GM19452 (cell line): ENCODE results near the gene APPBP2.
"Not testable (repeated sequence)": the region's sequence is repeated elsewhere in the genome, so short reads cannot be mapped to it uniquely, and the experiment has no call there.

Experiments used
- ATAC-seq: cut with Tn5 transposase; IDR thresholded peaks from one replicate; pipeline ENCODE4 v1.9.1; 2021; ENCODE audit not compliant: unreplicated experiment

Gene APPBP2

GRCh38 chr17:60501589-60501988 is 24.5 kb downstream of the APPBP2 start:
- ATAC-seq = no peak

DNA sequence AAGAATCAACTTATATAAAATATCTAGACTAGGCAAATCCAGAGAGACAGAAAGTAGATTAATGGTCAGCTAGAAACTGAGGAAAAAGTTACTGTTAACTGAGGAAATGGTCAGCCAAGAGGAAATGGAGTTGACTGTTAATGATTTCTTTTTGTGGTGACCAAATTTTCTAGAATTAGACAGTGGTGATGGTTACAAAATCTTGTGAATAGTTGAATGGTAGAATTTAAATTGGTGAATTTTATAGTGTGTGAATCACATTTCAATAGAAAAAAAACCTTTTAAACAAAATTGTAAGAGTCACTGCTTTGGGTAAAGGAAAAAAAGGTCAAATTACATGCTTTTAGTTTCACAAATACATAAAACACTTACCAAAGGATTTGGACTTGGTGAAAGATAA is 30.0 kb downstream of the APPBP2 start:
- no peak for ATAC-seq

- no peak for ATAC-seq
These were observed 30.8 kb downstream of the APPBP2 start for GRCh38 chr17:60495260-60495659.

GRCh38 chr17:60493847-60494321 is 32.2 kb downstream of the APPBP2 start:
- ATAC-seq = no peak

- ATAC-seq = no peak
These were observed 34.3 kb downstream of the APPBP2 start for GRCh38 chr17:60491771-60492170.

DNA sequence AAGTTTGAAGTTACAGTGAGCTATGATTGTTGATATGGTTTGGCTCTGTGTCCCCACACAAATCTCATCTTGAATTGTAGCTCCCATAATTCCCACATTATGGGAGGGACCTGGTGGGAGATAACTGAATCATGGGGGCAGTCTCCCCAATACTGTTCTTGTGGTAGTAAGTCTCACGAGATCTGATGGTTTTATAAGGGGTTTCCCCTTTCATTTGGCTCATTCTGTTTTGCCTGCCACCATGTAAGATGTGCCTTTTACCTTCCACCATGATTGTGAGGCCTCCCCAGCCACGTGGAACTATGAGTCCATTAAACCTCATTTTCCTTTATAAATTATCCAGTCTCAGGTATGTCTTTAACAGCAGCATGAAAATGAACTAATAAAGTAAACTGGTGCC is 35.4 kb downstream of the APPBP2 start:
- not testable (repeated sequence) for ATAC-seq

DNA sequence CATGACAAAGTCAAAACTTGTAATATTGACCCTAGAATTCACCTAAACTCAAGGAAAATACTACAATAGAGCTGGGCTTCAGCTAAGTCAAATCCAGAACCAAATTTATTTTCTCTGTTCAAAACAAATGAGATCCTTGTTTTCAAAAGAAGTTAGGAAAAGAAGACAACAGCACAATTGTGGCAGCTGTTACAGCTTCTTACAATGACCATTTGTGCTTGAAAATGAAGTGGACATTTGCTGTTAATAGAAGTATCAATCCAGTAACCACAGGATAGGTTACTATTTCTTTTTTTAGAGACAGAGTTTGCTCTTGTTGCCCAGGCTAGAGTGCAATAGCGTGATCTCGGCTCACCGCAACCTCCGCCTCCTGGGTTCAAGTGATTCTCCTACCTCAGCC is 44.4 kb downstream of the APPBP2 start:
- ATAC-seq = no peak

- no peak for ATAC-seq
These were observed 52.3 kb downstream of the APPBP2 start for GRCh38 chr17:60473788-60474187.

DNA sequence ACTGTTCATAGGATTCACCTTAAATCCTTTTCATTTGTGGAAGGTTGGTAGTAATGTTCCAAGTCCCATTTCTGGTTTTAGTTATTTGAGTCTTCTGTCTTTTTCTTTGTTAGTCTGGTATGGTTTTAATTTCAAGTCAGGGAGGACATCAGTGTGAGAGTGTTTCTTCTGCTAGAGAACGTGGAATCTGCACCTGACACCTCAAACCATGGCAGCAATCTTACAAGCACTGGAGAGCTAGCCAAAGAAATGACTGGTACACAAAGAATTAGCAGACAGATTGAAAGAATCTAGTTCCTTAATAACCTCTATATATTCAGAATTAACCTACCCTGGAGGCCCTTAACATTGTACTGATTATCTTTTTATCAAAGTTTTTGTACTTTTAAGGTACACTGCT is 53.6 kb downstream of the APPBP2 start:
- ATAC-seq = no peak

DNA sequence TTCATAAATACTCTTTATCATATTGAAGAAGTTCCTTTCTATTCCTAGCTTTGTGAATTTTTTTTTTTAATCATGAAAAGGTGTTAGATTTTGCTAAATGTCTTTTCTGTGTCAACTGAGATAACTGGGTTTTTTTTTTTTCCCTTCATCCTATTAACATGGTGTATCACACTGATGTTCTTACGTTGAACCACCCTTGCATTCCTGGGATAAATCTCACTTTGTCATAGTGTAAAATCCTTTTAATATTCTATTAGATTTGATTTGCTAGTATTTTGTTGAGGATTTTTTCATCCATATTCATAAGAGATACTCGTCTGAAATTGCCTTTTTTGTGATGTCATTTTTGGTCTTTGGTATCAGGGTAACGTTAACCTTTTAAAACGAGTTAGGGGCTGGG is 54.6 kb downstream of the APPBP2 start:
- ATAC-seq = no peak

GRCh38 chr17:60468371-60468770 is 57.7 kb downstream of the APPBP2 start:
- ATAC-seq = no peak

GRCh38 chr17:60464343-60464742 is 61.7 kb downstream of the APPBP2 start:
- ATAC-seq = no peak

GRCh38 chr17:60463157-60463835 is 62.7 kb downstream of the APPBP2 start:
- ATAC-seq = no peak

GRCh38 chr17:60461584-60461983 is 64.5 kb downstream of the APPBP2 start:
- no peak for ATAC-seq

GRCh38 chr17:60457148-60457547 is 68.9 kb downstream of the APPBP2 start:
- no peak for ATAC-seq

DNA sequence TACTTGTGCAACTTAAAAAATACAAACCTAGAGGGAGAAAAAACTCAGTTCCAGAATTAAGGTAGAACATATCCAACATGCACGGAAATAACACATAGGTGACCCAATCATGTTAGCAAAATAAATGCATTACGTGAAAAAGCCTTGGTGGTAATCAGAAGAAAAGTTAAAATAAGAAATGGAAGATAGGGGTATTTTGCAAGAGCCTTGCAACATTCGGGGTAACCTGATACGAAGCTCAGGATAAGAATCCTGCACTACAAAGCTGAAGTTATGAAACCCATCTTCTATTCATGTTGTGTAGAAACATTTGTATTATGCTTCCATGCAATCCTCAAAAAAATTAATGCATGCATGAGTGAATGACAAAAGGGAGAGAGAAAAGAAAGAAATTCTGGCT is 70.7 kb downstream of the APPBP2 start:
- ATAC-seq = no peak

DNA sequence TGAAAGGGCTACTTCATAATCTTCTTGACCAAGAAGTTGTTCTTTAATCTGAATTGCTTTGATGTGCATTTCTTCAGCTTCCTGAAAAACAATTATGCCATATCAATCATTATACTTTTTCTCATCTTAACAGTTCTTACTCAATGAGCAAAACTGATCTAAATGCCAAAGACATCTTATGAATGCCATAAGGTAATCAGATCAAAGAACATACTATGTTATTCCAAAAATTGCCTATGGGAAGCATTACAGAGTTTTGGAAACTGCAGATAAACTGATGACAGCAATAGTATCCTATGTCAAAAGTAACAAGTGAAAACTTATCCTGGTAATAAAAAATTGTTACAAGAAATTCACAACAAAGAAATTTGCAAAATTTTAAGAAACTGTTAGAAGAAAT is 74.1 kb downstream of the APPBP2 start:
- ATAC-seq = no peak

DNA sequence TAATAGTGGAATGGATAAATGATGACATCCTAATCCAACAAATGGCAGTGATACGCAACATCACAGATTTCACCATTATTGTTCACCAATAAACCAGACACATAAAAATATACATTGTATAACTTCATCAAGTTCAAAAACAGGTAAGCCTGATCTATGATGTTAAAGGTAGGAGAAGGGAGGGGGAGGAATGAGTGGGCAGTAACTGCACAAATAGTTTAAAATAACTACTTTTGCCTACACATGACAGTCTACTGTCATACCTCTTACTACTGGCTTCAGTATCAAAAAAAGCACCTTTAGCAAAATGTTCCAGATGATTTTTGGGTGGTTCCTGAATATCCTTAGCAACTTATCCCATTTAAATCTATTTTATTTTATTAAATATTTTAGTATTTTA is 75.0 kb downstream of the APPBP2 start:
- no peak for ATAC-seq

- no peak for ATAC-seq
These were observed 78.7 kb downstream of the APPBP2 start for GRCh38 chr17:60447375-60447774.

GRCh38 chr17:60445144-60445543 is 80.9 kb downstream of the APPBP2 start:
- ATAC-seq = no peak

GRCh38 chr17:60443713-60444112 is 82.3 kb downstream of the APPBP2 start:
- no peak for ATAC-seq

DNA sequence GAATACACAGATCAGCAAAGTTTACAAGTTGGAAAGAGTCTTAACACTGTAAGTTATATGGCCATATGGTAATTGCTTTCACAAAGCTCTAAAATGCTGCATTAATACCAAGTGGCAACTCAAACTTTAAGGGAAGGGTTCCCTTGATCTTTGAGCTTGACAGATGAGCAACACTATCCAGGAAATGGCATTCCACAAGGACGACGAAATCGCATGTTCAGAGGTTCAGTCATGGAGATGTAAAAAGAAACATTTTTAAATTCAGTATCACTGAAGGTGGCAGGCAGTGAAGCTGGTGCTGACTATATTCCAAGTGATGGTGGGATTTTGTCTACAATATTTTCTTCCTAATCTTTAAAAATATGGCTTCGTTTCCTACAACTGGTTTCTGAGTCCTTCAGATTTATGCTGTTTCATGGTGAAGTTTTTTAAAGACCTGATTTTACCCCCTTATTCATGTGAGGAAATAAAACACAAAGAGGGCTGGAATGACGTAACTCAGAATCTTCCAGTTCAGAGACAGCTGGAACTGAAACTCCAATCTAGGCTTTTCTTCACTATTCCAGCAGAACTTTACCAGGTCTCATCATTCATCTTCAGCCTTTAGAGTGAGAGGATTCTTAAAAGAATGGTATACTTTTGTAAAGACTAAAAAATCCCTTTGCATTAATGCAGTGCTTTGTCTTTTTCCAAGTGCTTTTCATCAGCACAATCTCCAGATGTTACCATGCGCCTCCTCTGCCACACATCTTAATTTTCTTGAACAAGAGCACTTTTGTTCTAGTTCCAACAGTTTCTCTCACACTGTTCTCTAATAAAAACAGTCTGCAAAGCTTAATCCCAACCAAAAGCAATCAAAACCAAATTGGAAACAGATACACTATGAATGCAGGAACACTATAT is 83.5 kb downstream of the APPBP2 start:
- no peak for ATAC-seq
